CD4-positive, alpha-beta T cell (primary cell): ENCODE data around the gene CDKN3. TPM values are rescaled to one million over a fixed set of nuclear protein-coding genes. Genes with fewer than 3 reads are reported as not detected.

ENCODE experiments used
- ATAC-seq: fragments of 200-7000 bp; cut with Tn5 transposase; one replicate; pipeline ENCODE4 v1.10.0; 2022; ENCODE audit warnings: mild to moderate bottlenecking; ENCODE audit not compliant: poor library complexity
- CTCF ChIA-PET: fragments of 350-600 bp; sonication (Branson Sonifier 250); formaldehyde crosslinking; loops from one replicate; lab custom pipeline; 2021; ENCODE audit warnings: antibody characterized with exemption, inconsistent platforms; lab: Charles Lee
- POLR2A ChIA-PET: fragments of 350-600 bp; sonication (Branson Sonifier 250); formaldehyde crosslinking; loops from one replicate; lab custom pipeline; 2021; ENCODE audit warnings: antibody characterized with exemption, inconsistent platforms; lab: Charles Lee
- DNase-seq, 14 experiments: peaks; one replicate each; pipeline ENCODE4 v3.0.0-alpha.2; 2013 to 2020; ENCODE audit warnings: mixed read lengths in 2 of 14
- H3K27ac ChIP-seq, 2 donors: one replicate each; pipeline versions ENCODE4 v1.5.1 to v1.7.0; 2013; ENCODE audit warnings: low read length in 2 of 2, low read depth in 1 of 2, mild to moderate bottlenecking in 1 of 2
- H3K27me3 ChIP-seq, 2 experiments: 1 replicate in 1 of 2; 2 replicates in 1 of 2; pipeline versions ENCODE4 v1.6.1 to v1.7.0; 2013; ENCODE audit warnings: low read length in 2 of 2, control low read depth in 1 of 2, mild to moderate bottlenecking in 1 of 2, moderate library complexity in 1 of 2; ENCODE audit not compliant: insufficient read depth in 2 of 2, control insufficient read depth in 1 of 2
- H3K36me3 ChIP-seq: one replicate; pipeline ENCODE4 v1.6.1; 2013; ENCODE audit warnings: low read length, control low read depth; ENCODE audit not compliant: insufficient read depth
- H3K4me1 ChIP-seq: one replicate; pipeline ENCODE4 v1.6.1; 2013; ENCODE audit warnings: low read length, control low read depth; ENCODE audit not compliant: insufficient read depth
- H3K4me3 ChIP-seq: one replicate; pipeline ENCODE4 v1.5.1; 2013; ENCODE audit warnings: mild to moderate bottlenecking, low read length, moderate library complexity
- H3K9me3 ChIP-seq, 2 experiments: 1 replicate in 1 of 2; 2 replicates in 1 of 2; pipeline versions ENCODE4 v1.6.1 to v1.7.0; 2013; ENCODE audit warnings: low read length in 2 of 2, mild to moderate bottlenecking in 2 of 2, control low read depth in 1 of 2, moderate library complexity in 1 of 2; ENCODE audit not compliant: control insufficient read depth in 1 of 2, insufficient read depth in 1 of 2
- H3K27ac Mint-ChIP-seq: one replicate; pipeline ENCODE4 v1.8.0; 2020; ENCODE audit warnings: mixed read lengths
- H3K27me3 Mint-ChIP-seq: one replicate; pipeline ENCODE4 v1.8.0; 2021; ENCODE audit warnings: mixed read lengths
- H3K36me3 Mint-ChIP-seq: one replicate; pipeline ENCODE4 v1.8.0; 2021; ENCODE audit warnings: low read depth, mixed read lengths
- H3K4me1 Mint-ChIP-seq: one replicate; pipeline ENCODE4 v1.8.0; 2021; ENCODE audit warnings: low read depth, mixed read lengths
- H3K4me3 Mint-ChIP-seq: one replicate; pipeline ENCODE4 v1.8.0; 2020; ENCODE audit warnings: mild to moderate bottlenecking, mixed read lengths
- H3K9me3 Mint-ChIP-seq: one replicate; pipeline ENCODE4 v1.8.0; 2020; ENCODE audit warnings: mixed read lengths
- CTCF ChIP-seq: fragments of 200-600 bp; IDR thresholded peaks from one replicate; pipeline ENCODE4 v1.8.0; 2022; ENCODE audit warnings: antibody characterized with exemption, mild to moderate bottlenecking
- intact Hi-C, 2 experiments: fragments of 100-400 bp; cut with DNase I in 1 of 2; cut with micrococcal nuclease in 1 of 2; formaldehyde crosslinking; loops; one replicate each; pipeline versions ENCODE4 v1.15.1 to v1.9.0; 2023 to 2025; cut with DNase I, micrococcal nuclease
- total RNA-seq, 174 experiments: library from RNA in 2 of 174; stranded (reverse) in 2 of 174; gene quantifications; one replicate each; pipeline ENCODE4 v1.2.3 and lab custom pipeline; 2021 to 2026

CDKN3 gene
- total RNA-seq, 2 experiments from 2014 or later: 0.61 to 1.4 TPM

GRCh38 chr14:54360667-54361066 is 36.1 kb upstream of the CDKN3 start:
- no peak for TF ChIP-seq CTCF
- Histone ChIP-seq H3K36me3 (no peaks in the 10 kb centered on the region), H3K27me3 (peaks cover 8 to 11% of the 10 kb centered on the region in 2 experiments), H3K4me1 (no peaks in the 10 kb centered on the region), H3K4me3 (no peak overlapping the region), H3K9me3 (no peaks in the 10 kb centered on the region), H3K27ac (no peak overlapping the region)
- CTCF ChIA-PET: no interaction called here
- POLR2A ChIA-PET: no interaction called here
- ATAC-seq (no peak), DNase-seq (no peak)
- Mint-ChIP-seq H3K4me1 (no peaks in the 10 kb centered on the region), H3K27me3 (peaks cover 54% of the 10 kb centered on the region), H3K36me3 (no peaks in the 10 kb centered on the region), H3K4me3 (no peak overlapping the region), H3K9me3 (no peaks in the 10 kb centered on the region), H3K27ac (no peak overlapping the region)
- intact Hi-C loops: no loop called here

- Histone ChIP-seq H3K4me1 (no peaks in the 10 kb centered on the region), H3K27ac (no peak overlapping the region), H3K4me3 (no peak overlapping the region), H3K9me3 (no peaks in the 10 kb centered on the region), H3K36me3 (no peaks in the 10 kb centered on the region), H3K27me3 (peaks cover 8 to 11% of the 10 kb centered on the region in 2 experiments)
- Mint-ChIP-seq H3K9me3 (no peaks in the 10 kb centered on the region), H3K4me1 (no peaks in the 10 kb centered on the region), H3K27me3 (peaks cover 49% of the 10 kb centered on the region), H3K36me3 (no peaks in the 10 kb centered on the region), H3K27ac (no peak overlapping the region), H3K4me3 (no peak overlapping the region)
- POLR2A ChIA-PET: no interaction called here
- DNase-seq: no peak
- no peak for TF ChIP-seq CTCF
- ATAC-seq: no peak
- CTCF ChIA-PET: no interaction called here
- intact Hi-C loops: no loop called here
Measured at GRCh38 chr14:54362089-54362504, 34.7 kb upstream of the CDKN3 start.

- ATAC-seq (no peak), DNase-seq (no peak)
- no peaks in the 10 kb centered on the region for H3K36me3 ChIP-seq
- H3K27ac ChIP-seq: no peak overlapping the region
- Mint-ChIP-seq H3K4me3 (no peak overlapping the region), H3K9me3 (no peaks in the 10 kb centered on the region), H3K36me3 (no peaks in the 10 kb centered on the region), H3K27me3 (peaks cover 41% of the 10 kb centered on the region), H3K4me1 (no peaks in the 10 kb centered on the region), H3K27ac (no peak overlapping the region)
- H3K27me3 ChIP-seq: peaks cover 8 to 11% of the 10 kb centered on the region in 2 experiments
- intact Hi-C loops: no loop called here
- POLR2A ChIA-PET: no interaction called here
- no peaks in the 10 kb centered on the region for H3K9me3 ChIP-seq
- no peak overlapping the region for H3K4me3 ChIP-seq
- no peak for TF ChIP-seq CTCF
- H3K4me1 ChIP-seq: no peaks in the 10 kb centered on the region
- CTCF ChIA-PET: no interaction called here
Measured at GRCh38 chr14:54362759-54363437, 33.9 kb upstream of the CDKN3 start.
